GM13977 (cell line): ENCODE measurements around the gene BCL7A.
"Not testable (repeated sequence)": the region's sequence is repeated elsewhere in the genome, so short reads cannot be mapped to it uniquely, and the experiment has no call there.

Source experiments
- DNase-seq: peaks from one replicate; pipeline ENCODE4 v3.0.0; 2012; ENCODE audit warnings: low spot score
- CTCF ChIP-seq: IDR thresholded peaks from 2 replicates; pipeline ENCODE4 v1.5.1; 2012; ENCODE audit warnings: mild to moderate bottlenecking, control low read depth; ENCODE audit not compliant: insufficient read depth; ENCODE audit errors: extremely low read depth, missing control alignments
- in situ Hi-C: fragments of 300-500 bp; cut with MboI; formaldehyde crosslinking; loops from one replicate; pipeline ENCODE4 v1.12.0; 2022; ENCODE audit warnings: low sequenced_read_pairs, low pct_unique_long_range_greater_than_20kb, mixed read lengths, inconsistent platforms; ENCODE audit not compliant: unreplicated experiment

BCL7A gene

GRCh38 chr12:122052285-122052684, 30.6 kb downstream of the BCL7A start:
- no peak for DNase-seq
- in situ Hi-C loops: loop anchor here (5.0 to 10.0 kb wide), 2 partner anchors 70 to 133 kb away; partner anchors contain the start of gene LRRC43
- no peak for TF ChIP-seq CTCF

GRCh38 chr12:122054842-122055520, 33.3 kb downstream of the BCL7A start:
- DNase-seq: no peak
- in situ Hi-C loops: loop anchor here (5.0 to 10.0 kb wide), 2 partner anchors 67 to 130 kb away; partner anchors contain the start of gene LRRC43
- TF ChIP-seq CTCF: no peak

GRCh38 chr12:122056406-122056805, 34.7 kb downstream of the BCL7A start:
- not testable (repeated sequence) for DNase-seq
- in situ Hi-C loops: loop anchor here (10.0 kb wide), 1 partner anchor 128 kb away; the partner anchor contains the start of gene LRRC43

GRCh38 chr12:122057007-122057735, 35.5 kb downstream of the BCL7A start:
- DNase-seq: no peak
- no peak for TF ChIP-seq CTCF
- in situ Hi-C loops: loop anchor here (10.0 kb wide), 1 partner anchor 128 kb away; the partner anchor contains the start of gene LRRC43

- no peak for DNase-seq
- in situ Hi-C loops: loop anchor here (10.0 kb wide), 1 partner anchor 127 kb away; the partner anchor contains the start of gene LRRC43
- TF ChIP-seq CTCF: no peak
Observed at GRCh38 chr12:122057769-122058168, 36.1 kb downstream of the BCL7A start.

- no peak for TF ChIP-seq CTCF
- DNase-seq: no peak
- in situ Hi-C loops: loop anchor here (10.0 kb wide), 1 partner anchor 126 kb away; the partner anchor contains the start of gene LRRC43
Observed at GRCh38 chr12:122058549-122059149, 37.0 kb downstream of the BCL7A start.
